Fibroblast of lung (primary cell): ENCODE results near the gene MATK. TPM values are rescaled to one million over a fixed set of nuclear protein-coding genes. Genes with fewer than 3 reads are reported as not detected.

ENCODE experiments used
- DNase-seq, 2 donors: peaks; one replicate each; pipeline versions ENCODE4 v3.0.0 to v3.0.0-alpha.2; 2010; ENCODE audit warnings: low read depth in 2 of 2
- H2AFZ ChIP-seq: 2 replicates; pipeline ENCODE4 v1.5.1; 2012; ENCODE audit warnings: low read length, control low read depth, inconsistent platforms
- H3K27ac ChIP-seq: 2 replicates; pipeline ENCODE4 v1.5.1; 2011; ENCODE audit warnings: low read length, control low read depth; ENCODE audit not compliant: insufficient read depth
- H3K27me3 ChIP-seq: 2 replicates; pipeline ENCODE4 v1.5.1; 2011; ENCODE audit warnings: mild to moderate bottlenecking, low read length; ENCODE audit not compliant: control insufficient read depth, insufficient read depth
- H3K36me3 ChIP-seq: 2 replicates; pipeline ENCODE4 v1.5.1; 2011; ENCODE audit warnings: low read length; ENCODE audit not compliant: control insufficient read depth, insufficient read depth
- H3K4me1 ChIP-seq: 2 replicates; pipeline ENCODE4 v1.5.1; 2011; ENCODE audit warnings: low read length; ENCODE audit not compliant: control insufficient read depth, insufficient read depth; ENCODE audit errors: extremely low read depth
- H3K4me2 ChIP-seq: 2 replicates; pipeline ENCODE4 v1.5.1; 2011; ENCODE audit warnings: low read length, control low read depth; ENCODE audit not compliant: insufficient read depth; ENCODE audit errors: extremely low read depth
- H3K4me3 ChIP-seq, 4 experiments: fragments of 200-600 bp in 1 of 4; sonication (generic) in 1 of 4; replicated peaks in 1 of 4; 2 replicates each; pipeline ENCODE4 v1.5.1; 2011 to 2016; ENCODE audit warnings: low read length in 4 of 4, low read depth in 3 of 4, mild to moderate bottlenecking in 3 of 4, control low read depth in 2 of 4, inconsistent platforms in 1 of 4, mixed read lengths in 1 of 4; ENCODE audit not compliant: insufficient read depth in 1 of 4; ENCODE audit errors: control extremely low read depth in 1 of 4
- H3K79me2 ChIP-seq: 2 replicates; pipeline ENCODE4 v1.5.1; 2012; ENCODE audit warnings: mild to moderate bottlenecking, low read length, inconsistent platforms; ENCODE audit not compliant: control insufficient read depth, insufficient read depth
- H3K9ac ChIP-seq: 2 replicates; pipeline ENCODE4 v1.5.1; 2011; ENCODE audit warnings: mild to moderate bottlenecking, low read length, control low read depth; ENCODE audit not compliant: insufficient read depth
- H3K9me3 ChIP-seq: 2 replicates; pipeline ENCODE4 v1.5.1; 2012; ENCODE audit warnings: low read depth, low read length; ENCODE audit not compliant: control insufficient read depth, insufficient read depth
- H4K20me1 ChIP-seq: 2 replicates; pipeline ENCODE4 v1.5.1; 2011; ENCODE audit warnings: low read length; ENCODE audit not compliant: control insufficient read depth, insufficient read depth; ENCODE audit errors: extremely low read depth
- CTCF ChIP-seq, 2 donors: IDR thresholded peaks in 1 of 2; conservative IDR thresholded peaks in 1 of 2; 1 replicate in 1 of 2; 2 replicates in 1 of 2; pipeline ENCODE4 v1.5.1; 2011 to 2012; ENCODE audit warnings: low read length in 2 of 2, control low read depth in 1 of 2, inconsistent platforms in 1 of 2, low read depth in 1 of 2, mild to moderate bottlenecking in 1 of 2
- EZH2 ChIP-seq: IDR thresholded peaks from 2 replicates; pipeline ENCODE4 v1.5.1; 2012; ENCODE audit warnings: low read length, control low read depth, mild to moderate bottlenecking; ENCODE audit errors: missing control alignments
- polyA plus RNA-seq, 2 donors: library from polyadenylated mRNA; depleted of rRNA in 1 of 2; stranded (reverse) in 1 of 2; unstranded in 1 of 2; fragments of >200 nt; gene quantifications; 2 replicates each; pipeline ENCODE4 v1.2.1, GENCODE V29; 2011 to 2012; ENCODE audit warnings: missing spikeins in 1 of 2
- total RNA-seq: library from RNA; depleted of rRNA; stranded (reverse); fragments of >200 nt; gene quantifications from 2 replicates; pipeline ENCODE4 v1.2.1, GENCODE V29; 2014

MATK gene
- total and polyA plus RNA-seq, 2 donors (not counting 1 experiment from before 2014, with no cell fraction given) = under 0.01 TPM; not detected in 1

- no peak overlapping the region for H3K4me2 ChIP-seq
- H3K27ac ChIP-seq = no peak overlapping the region
- DNase-seq = no peak
- H3K9me3 ChIP-seq = no peaks in the 10 kb centered on the region
- no peak overlapping the region for H3K4me3 ChIP-seq
- no peaks in the 10 kb centered on the region for H3K79me2 ChIP-seq
- no peaks in the 10 kb centered on the region for H3K27me3 ChIP-seq
- no peaks in the 10 kb centered on the region for H3K4me1 ChIP-seq
- TF ChIP-seq CTCF (conservative IDR thresholded peaks at IDR 0.05 in 1 of 2, IDR thresholded peaks at IDR 0.05 in 1 of 2; ENCODE audit: low read depth in 1 of 2, low read length in 2 of 2) (no peak), EZH2 (no peak)
- H4K20me1 ChIP-seq = no peaks in the 10 kb centered on the region
- H3K36me3 ChIP-seq = no peaks in the 10 kb centered on the region
- H3K9ac ChIP-seq = no peak overlapping the region
- no peak overlapping the region for H2AFZ ChIP-seq
These were observed 45.8 kb downstream of the MATK start for GRCh38 chr19:3740431-3740830.

- Histone ChIP-seq H4K20me1 (no peaks in the 10 kb centered on the region), H3K27ac (no peak overlapping the region), H3K4me3 (no peak overlapping the region), H3K9ac (no peak overlapping the region), H3K79me2 (no peaks in the 10 kb centered on the region), H3K4me1 (no peaks in the 10 kb centered on the region), H3K36me3 (no peaks in the 10 kb centered on the region), H3K27me3 (no peaks in the 10 kb centered on the region), H3K4me2 (no peak overlapping the region), H3K9me3 (no peaks in the 10 kb centered on the region), H2AFZ (no peak overlapping the region)
- DNase-seq = no peak
- TF ChIP-seq CTCF (conservative IDR thresholded peaks at IDR 0.05 in 1 of 2, IDR thresholded peaks at IDR 0.05 in 1 of 2; ENCODE audit: low read depth in 1 of 2, low read length in 2 of 2) = no peak
- TF ChIP-seq EZH2 = no peak
These were observed 47.5 kb downstream of the MATK start for GRCh38 chr19:3738477-3739220.

GRCh38 chr19:3737487-3738205 is 48.5 kb downstream of the MATK start:
- Histone ChIP-seq H3K79me2 (no peaks in the 10 kb centered on the region), H4K20me1 (no peaks in the 10 kb centered on the region), H3K4me3 (no peak overlapping the region), H3K9ac (no peak overlapping the region), H3K9me3 (no peaks in the 10 kb centered on the region), H3K4me1 (no peaks in the 10 kb centered on the region), H3K4me2 (no peak overlapping the region), H3K27me3 (no peaks in the 10 kb centered on the region), H3K27ac (no peak overlapping the region), H2AFZ (no peak overlapping the region), H3K36me3 (no peaks in the 10 kb centered on the region)
- TF ChIP-seq EZH2 (no peak), CTCF (conservative IDR thresholded peaks at IDR 0.05 in 1 of 2, IDR thresholded peaks at IDR 0.05 in 1 of 2; ENCODE audit: low read depth in 1 of 2, low read length in 2 of 2) (no peak)
- DNase-seq = peak in 1 of 2 donors; percentile 8
